ENCODE data around the gene CD8B2.
"Not testable (repeated sequence)": the region's sequence is repeated elsewhere in the genome, so short reads cannot be mapped to it uniquely, and the experiment has no call there.

CD8B2 gene

GRCh38 chr2:106562268-106563186 lies 75.4 kb downstream of the CD8B2 start:
- H3K4me3 ChIP-seq (ENCODE audit: low read length) = no peak overlapping the region
- H3K27ac ChIP-seq (ENCODE audit: low read depth, low read length) = no peak overlapping the region
- H3K9ac ChIP-seq (ENCODE audit: low read length) = no peak overlapping the region
- H3K36me3 ChIP-seq (ENCODE audit: control insufficient read depth, insufficient read depth, low read length) = no peaks in the 10 kb centered on the region
- no peaks in the 10 kb centered on the region for H3K27me3 ChIP-seq (ENCODE audit: insufficient read depth, low read length, poor library complexity)
- DNase-seq = peak; percentile 56
- H2AK5ac ChIP-seq (ENCODE audit: low read length) = no peak overlapping the region
- no peak overlapping the region for H2BK120ac ChIP-seq (ENCODE audit: low read depth, low read length)
- no peak overlapping the region for H4K5ac ChIP-seq (ENCODE audit: low read length)
- no CpG with 5 or more reads among the region's 9 CpGs for WGBS (ENCODE audit: extremely low coverage, insufficient coverage, low lambda C conversion rate)
- no peak overlapping the region for H4K8ac ChIP-seq (ENCODE audit: low read depth, low read length)
- H3K56ac ChIP-seq (ENCODE audit: low read length) = no peak overlapping the region
- H3K79me2 ChIP-seq (ENCODE audit: control insufficient read depth, insufficient read depth, low read length) = no peaks in the 10 kb centered on the region
- H3K18ac ChIP-seq (ENCODE audit: low read length) = no peak overlapping the region
- no peak overlapping the region for H3K4me2 ChIP-seq (ENCODE audit: low read length)
- no peak overlapping the region for H2BK15ac ChIP-seq (replicated peaks; ENCODE audit: low read depth)
- no peak overlapping the region for H3K4ac ChIP-seq (ENCODE audit: low read depth, low read length)
- H3K4me1 ChIP-seq (ENCODE audit: control insufficient read depth, low read depth, low read length) = no peaks in the 10 kb centered on the region
- H2BK5ac ChIP-seq (ENCODE audit: low read length) = no peak overlapping the region
- no peak overlapping the region for H3K23ac ChIP-seq (ENCODE audit: low read length)
- H3K79me1 ChIP-seq (ENCODE audit: low read length) = no peaks in the 10 kb centered on the region

DNA sequence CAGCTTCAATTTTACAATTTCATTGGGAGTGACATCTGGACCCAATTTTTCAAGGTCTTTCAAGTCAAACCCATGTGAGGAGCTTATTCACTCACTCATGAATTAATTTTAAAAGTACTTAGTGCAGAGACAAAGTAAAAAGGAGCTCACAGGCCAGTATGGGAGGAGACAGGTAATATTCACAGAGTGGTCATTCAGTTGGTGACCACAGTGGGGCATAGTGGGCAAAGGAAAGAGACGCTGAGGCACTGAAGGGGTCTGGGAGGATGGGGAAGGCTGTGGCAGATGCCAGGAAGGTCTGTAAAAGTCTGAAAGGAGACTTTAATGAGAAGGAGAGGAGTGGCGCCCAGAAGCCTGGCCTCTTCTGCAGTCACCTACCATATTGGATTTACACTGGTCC lies 76.0 kb downstream of the CD8B2 start:
- WGBS (ENCODE audit: extremely low coverage, insufficient coverage, low lambda C conversion rate) = no CpG with 5 or more reads among the region's 2 CpGs
- Histone ChIP-seq H2BK15ac (replicated peaks; ENCODE audit: low read depth) (no peak overlapping the region), H3K4me2 (ENCODE audit: low read length) (no peak overlapping the region), H3K23ac (ENCODE audit: low read length) (no peak overlapping the region), H4K8ac (ENCODE audit: low read depth, low read length) (no peak overlapping the region), H2AK5ac (ENCODE audit: low read length) (no peak overlapping the region), H2BK120ac (ENCODE audit: low read depth, low read length) (no peak overlapping the region), H3K9ac (ENCODE audit: low read length) (no peak overlapping the region), H3K79me1 (ENCODE audit: low read length) (no peaks in the 10 kb centered on the region), H2BK5ac (ENCODE audit: low read length) (no peak overlapping the region), H3K27me3 (ENCODE audit: insufficient read depth, low read length, poor library complexity) (no peaks in the 10 kb centered on the region), H3K4me1 (ENCODE audit: control insufficient read depth, low read depth, low read length) (no peaks in the 10 kb centered on the region), H4K5ac (ENCODE audit: low read length) (no peak overlapping the region), H3K4ac (ENCODE audit: low read depth, low read length) (no peak overlapping the region), H3K4me3 (ENCODE audit: low read length) (no peak overlapping the region), H3K79me2 (ENCODE audit: control insufficient read depth, insufficient read depth, low read length) (no peaks in the 10 kb centered on the region), H3K18ac (ENCODE audit: low read length) (no peak overlapping the region), H3K56ac (ENCODE audit: low read length) (no peak overlapping the region), H3K27ac (ENCODE audit: low read depth, low read length) (no peak overlapping the region), H3K36me3 (ENCODE audit: control insufficient read depth, insufficient read depth, low read length) (no peaks in the 10 kb centered on the region)
- DNase-seq = peak; percentile 49

GRCh38 chr2:106565599-106565998 lies 78.4 kb downstream of the CD8B2 start:
- Histone ChIP-seq H2BK15ac (replicated peaks; ENCODE audit: low read depth) (no peak overlapping the region), H3K4me3 (ENCODE audit: low read length) (no peak overlapping the region), H3K4me1 (ENCODE audit: control insufficient read depth, low read depth, low read length) (no peaks in the 10 kb centered on the region), H4K5ac (ENCODE audit: low read length) (no peak overlapping the region), H3K36me3 (ENCODE audit: control insufficient read depth, insufficient read depth, low read length) (no peaks in the 10 kb centered on the region), H3K4ac (ENCODE audit: low read depth, low read length) (no peak overlapping the region), H3K56ac (ENCODE audit: low read length) (no peak overlapping the region), H2BK120ac (ENCODE audit: low read depth, low read length) (no peak overlapping the region), H2BK5ac (ENCODE audit: low read length) (no peak overlapping the region), H3K27ac (ENCODE audit: low read depth, low read length) (no peak overlapping the region), H3K4me2 (ENCODE audit: low read length) (no peak overlapping the region), H3K79me1 (ENCODE audit: low read length) (no peaks in the 10 kb centered on the region), H3K27me3 (ENCODE audit: insufficient read depth, low read length, poor library complexity) (no peaks in the 10 kb centered on the region), H3K18ac (ENCODE audit: low read length) (no peak overlapping the region), H2AK5ac (ENCODE audit: low read length) (no peak overlapping the region), H3K79me2 (ENCODE audit: control insufficient read depth, insufficient read depth, low read length) (no peaks in the 10 kb centered on the region), H3K9ac (ENCODE audit: low read length) (no peak overlapping the region), H3K23ac (ENCODE audit: low read length) (no peak overlapping the region), H4K8ac (ENCODE audit: low read depth, low read length) (no peak overlapping the region)
- WGBS (ENCODE audit: extremely low coverage, insufficient coverage, low lambda C conversion rate) = no CpG with 5 or more reads among the region's 2 CpGs
- no peak for DNase-seq

GRCh38 chr2:106566050-106566449 lies 78.9 kb downstream of the CD8B2 start:
- Histone ChIP-seq H2BK120ac (ENCODE audit: low read depth, low read length) (no peak overlapping the region), H3K18ac (ENCODE audit: low read length) (no peak overlapping the region), H3K4me2 (ENCODE audit: low read length) (no peak overlapping the region), H3K27me3 (ENCODE audit: insufficient read depth, low read length, poor library complexity) (no peaks in the 10 kb centered on the region), H3K4me3 (ENCODE audit: low read length) (no peak overlapping the region), H3K79me1 (ENCODE audit: low read length) (no peaks in the 10 kb centered on the region), H4K8ac (ENCODE audit: low read depth, low read length) (no peak overlapping the region), H2BK15ac (replicated peaks; ENCODE audit: low read depth) (no peak overlapping the region), H3K4me1 (ENCODE audit: control insufficient read depth, low read depth, low read length) (no peaks in the 10 kb centered on the region), H2BK5ac (ENCODE audit: low read length) (no peak overlapping the region), H3K4ac (ENCODE audit: low read depth, low read length) (no peak overlapping the region), H3K9ac (ENCODE audit: low read length) (no peak overlapping the region), H2AK5ac (ENCODE audit: low read length) (no peak overlapping the region), H3K79me2 (ENCODE audit: control insufficient read depth, insufficient read depth, low read length) (no peaks in the 10 kb centered on the region), H3K23ac (ENCODE audit: low read length) (no peak overlapping the region), H3K36me3 (ENCODE audit: control insufficient read depth, insufficient read depth, low read length) (no peaks in the 10 kb centered on the region), H3K56ac (ENCODE audit: low read length) (no peak overlapping the region), H4K5ac (ENCODE audit: low read length) (no peak overlapping the region), H3K27ac (ENCODE audit: low read depth, low read length) (no peak overlapping the region)
- no CpG with 5 or more reads among the region's 6 CpGs for WGBS (ENCODE audit: extremely low coverage, insufficient coverage, low lambda C conversion rate)
- peak; percentile 81 for DNase-seq

DNA sequence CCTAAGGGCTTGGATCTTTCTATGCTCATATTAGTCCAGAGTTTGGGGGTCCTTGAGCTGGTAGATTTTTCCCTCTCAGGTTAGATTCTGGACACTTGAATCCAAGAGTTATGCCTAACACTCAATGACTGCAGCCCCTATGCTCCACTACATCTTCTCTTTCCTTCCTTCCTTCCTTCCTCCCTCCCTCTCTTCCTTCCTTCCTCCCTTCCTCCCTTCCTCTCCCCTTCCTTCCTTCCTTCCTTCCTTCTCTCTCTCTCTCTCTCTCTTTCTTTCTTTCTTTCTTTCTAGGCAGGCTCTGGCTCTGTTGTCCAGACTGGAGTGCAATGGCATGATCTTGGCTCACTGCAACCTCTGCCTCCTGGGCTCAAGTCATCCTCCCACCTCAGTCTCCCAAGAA lies 79.3 kb downstream of the CD8B2 start:
- not testable (repeated sequence) for H3K4me1 ChIP-seq (ENCODE audit: control insufficient read depth, low read depth, low read length); H3K23ac ChIP-seq (ENCODE audit: low read length); H3K4me2 ChIP-seq (ENCODE audit: low read length); H3K79me2 ChIP-seq (ENCODE audit: control insufficient read depth, insufficient read depth, low read length); H2BK120ac ChIP-seq (ENCODE audit: low read depth, low read length); DNase-seq; H3K27me3 ChIP-seq (ENCODE audit: insufficient read depth, low read length, poor library complexity); H3K9ac ChIP-seq (ENCODE audit: low read length); H3K18ac ChIP-seq (ENCODE audit: low read length); H3K79me1 ChIP-seq (ENCODE audit: low read length); H3K4ac ChIP-seq (ENCODE audit: low read depth, low read length); H4K8ac ChIP-seq (ENCODE audit: low read depth, low read length); H2AK5ac ChIP-seq (ENCODE audit: low read length); H3K36me3 ChIP-seq (ENCODE audit: control insufficient read depth, insufficient read depth, low read length); H4K5ac ChIP-seq (ENCODE audit: low read length); H3K27ac ChIP-seq (ENCODE audit: low read depth, low read length); H3K56ac ChIP-seq (ENCODE audit: low read length); H2BK5ac ChIP-seq (ENCODE audit: low read length); H2BK15ac ChIP-seq (replicated peaks; ENCODE audit: low read depth); H3K4me3 ChIP-seq (ENCODE audit: low read length)

GRCh38 chr2:106570316-106570715 lies 83.2 kb downstream of the CD8B2 start:
- Histone ChIP-seq H2BK5ac (ENCODE audit: low read length) (no peak overlapping the region), H3K79me2 (ENCODE audit: control insufficient read depth, insufficient read depth, low read length) (no peaks in the 10 kb centered on the region), H3K23ac (ENCODE audit: low read length) (no peak overlapping the region), H3K79me1 (ENCODE audit: low read length) (no peaks in the 10 kb centered on the region), H2AK5ac (ENCODE audit: low read length) (no peak overlapping the region), H3K27me3 (ENCODE audit: insufficient read depth, low read length, poor library complexity) (no peaks in the 10 kb centered on the region), H2BK15ac (replicated peaks; ENCODE audit: low read depth) (no peak overlapping the region), H4K5ac (ENCODE audit: low read length) (no peak overlapping the region), H3K4me1 (ENCODE audit: control insufficient read depth, low read depth, low read length) (no peaks in the 10 kb centered on the region), H3K36me3 (ENCODE audit: control insufficient read depth, insufficient read depth, low read length) (no peaks in the 10 kb centered on the region), H3K4me3 (ENCODE audit: low read length) (no peak overlapping the region), H3K4ac (ENCODE audit: low read depth, low read length) (no peak overlapping the region), H4K8ac (ENCODE audit: low read depth, low read length) (no peak overlapping the region), H2BK120ac (ENCODE audit: low read depth, low read length) (no peak overlapping the region), H3K9ac (ENCODE audit: low read length) (no peak overlapping the region), H3K4me2 (ENCODE audit: low read length) (no peak overlapping the region), H3K18ac (ENCODE audit: low read length) (no peak overlapping the region), H3K27ac (ENCODE audit: low read depth, low read length) (no peak overlapping the region), H3K56ac (ENCODE audit: low read length) (no peak overlapping the region)
- no CpG with 5 or more reads among the region's 3 CpGs for WGBS (ENCODE audit: extremely low coverage, insufficient coverage, low lambda C conversion rate)
- DNase-seq = peak; percentile 37
